ENCODE results near the gene BRSK1.

The BRSK1 gene

GRCh38 chr19:55283548-55284377 lies at the start of gene BRSK1:
Gene BRSK1 (plus strand): TSS chr19:55283997. CDS start chr19:55284443, 446 bp downstream.
- peak; percentile 86 for DNase-seq (ENCODE audit: low spot score)

GRCh38 chr19:55238030-55238429 lies 45.8 kb upstream of the BRSK1 start:
- DNase-seq (ENCODE audit: low spot score): no peak

- no peak for DNase-seq (ENCODE audit: low spot score)
Measured at GRCh38 chr19:55239004-55239403, 44.8 kb upstream of the BRSK1 start.

GRCh38 chr19:55240713-55241020 lies 43.1 kb upstream of the BRSK1 start:
- no peak for DNase-seq (ENCODE audit: low spot score)

- no peak for DNase-seq (ENCODE audit: low spot score)
Measured at GRCh38 chr19:55241143-55241934, 42.5 kb upstream of the BRSK1 start.

GRCh38 chr19:55241935-55242464 lies 41.8 kb upstream of the BRSK1 start:
- DNase-seq (ENCODE audit: low spot score): no peak

- DNase-seq (ENCODE audit: low spot score): no peak
Measured at GRCh38 chr19:55242517-55242916, 41.3 kb upstream of the BRSK1 start.

- no peak for DNase-seq (ENCODE audit: low spot score)
Measured at GRCh38 chr19:55244004-55244680, 39.7 kb upstream of the BRSK1 start.

- DNase-seq (ENCODE audit: low spot score): no peak
Measured at GRCh38 chr19:55245236-55245904, 38.4 kb upstream of the BRSK1 start.

- no peak for DNase-seq (ENCODE audit: low spot score)
Measured at GRCh38 chr19:55246462-55247451, 37.0 kb upstream of the BRSK1 start.

- no peak for DNase-seq (ENCODE audit: low spot score)
Measured at GRCh38 chr19:55247621-55248099, 36.1 kb upstream of the BRSK1 start.

- DNase-seq (ENCODE audit: low spot score): no peak
Measured at GRCh38 chr19:55248166-55248675, 35.6 kb upstream of the BRSK1 start.

GRCh38 chr19:55248704-55249103 lies 35.1 kb upstream of the BRSK1 start:
- no peak for DNase-seq (ENCODE audit: low spot score)

- no peak for DNase-seq (ENCODE audit: low spot score)
Measured at GRCh38 chr19:55249841-55250240, 34.0 kb upstream of the BRSK1 start.

- DNase-seq (ENCODE audit: low spot score): no peak
Measured at GRCh38 chr19:55250262-55251036, 33.3 kb upstream of the BRSK1 start.

GRCh38 chr19:55251341-55252081 lies 32.3 kb upstream of the BRSK1 start:
- DNase-seq (ENCODE audit: low spot score): no peak

GRCh38 chr19:55252760-55253663 lies 30.8 kb upstream of the BRSK1 start:
- no peak for DNase-seq (ENCODE audit: low spot score)

All from left forelimb (tissue), 1 donor.